ENCODE data around the gene TOP2B.

The TOP2B gene

DNA sequence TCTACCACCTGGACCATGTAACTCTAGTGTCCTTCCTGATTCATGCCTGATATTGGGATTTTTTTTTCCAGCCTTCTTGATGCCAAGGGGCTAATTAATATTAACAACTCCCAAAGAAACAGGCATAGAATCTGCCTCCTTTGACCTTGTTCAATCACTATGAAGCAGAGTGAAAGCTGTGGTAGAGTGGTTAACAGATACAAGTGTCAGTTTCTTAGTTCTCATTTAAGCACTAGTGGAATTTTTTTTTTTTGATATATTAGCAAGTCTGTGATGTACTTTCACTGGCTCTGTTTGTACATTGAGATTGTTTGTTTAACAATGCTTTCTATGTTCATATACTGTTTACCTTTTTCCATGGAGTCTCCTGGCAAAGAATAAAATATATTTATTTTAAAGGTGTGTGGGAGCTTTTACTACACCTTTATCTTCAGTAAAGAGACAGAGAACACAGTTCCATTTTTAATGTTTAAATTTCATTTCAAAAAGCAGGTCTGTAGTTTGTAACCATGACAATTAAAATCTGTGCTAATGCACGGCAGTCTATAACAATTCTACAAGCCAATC lies 67.1 kb downstream of the TOP2B start:
- TF ChIP-seq EZH2phosphoT487 (IDR thresholded peaks at IDR 0.05; ENCODE audit: low read depth): no peak
- no peak for TF ChIP-seq CTCF (IDR thresholded peaks at IDR 0.05; ENCODE audit: low read depth, low read length)

DNA sequence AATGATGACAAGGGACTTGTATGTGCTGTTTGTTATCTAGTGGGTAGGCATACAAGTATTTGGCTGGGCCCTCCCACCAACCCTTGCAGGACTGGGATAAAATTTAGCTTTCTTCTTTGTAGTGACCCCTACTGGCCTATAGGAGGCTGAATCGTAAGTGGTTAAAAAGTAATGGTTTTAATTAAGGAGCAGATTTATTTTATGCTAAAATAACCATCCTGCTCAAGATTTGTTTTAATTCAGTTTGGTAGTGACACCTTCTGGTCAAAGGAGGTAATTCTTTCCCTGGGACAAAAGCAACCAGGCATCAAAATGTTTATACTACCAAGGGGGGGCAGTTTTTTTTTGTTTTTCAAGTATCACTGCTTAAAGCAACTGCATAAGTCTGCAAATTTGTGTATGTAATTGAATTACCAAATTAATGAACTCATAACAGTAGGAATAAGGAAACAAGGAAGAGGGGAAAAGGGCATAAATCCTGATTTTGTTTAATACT lies 70.7 kb downstream of the TOP2B start:
- Histone ChIP-seq H3K9ac (ENCODE audit: low read length) (no peak overlapping the region), H3K4me3 (ENCODE audit: low read length) (no peak overlapping the region), H3K4me2 (ENCODE audit: low read length) (no peak overlapping the region), H2AFZ (ENCODE audit: low read depth, low read length) (no peak overlapping the region), H4K20me1 (ENCODE audit: insufficient read depth, low read length) (no peaks in the 10 kb centered on the region), H3K27me3 (ENCODE audit: low read depth, low read length) (no peaks in the 10 kb centered on the region), H3K4me1 (ENCODE audit: low read length) (no peaks in the 10 kb centered on the region), H3K36me3 (replicated peaks; ENCODE audit: low read depth, low read length) (peaks cover 6% of the 10 kb centered on the region), H3K9me3 (ENCODE audit: insufficient read depth, low read length) (no peaks in the 10 kb centered on the region), H3K27ac (ENCODE audit: low read length) (no peak overlapping the region), H3K79me2 (ENCODE audit: low read length) (no peaks in the 10 kb centered on the region)
- TF ChIP-seq EZH2phosphoT487 (IDR thresholded peaks at IDR 0.05; ENCODE audit: low read depth): no peak
- peak; percentile 83 for TF ChIP-seq CTCF (IDR thresholded peaks at IDR 0.05; ENCODE audit: low read depth, low read length)

More for the DNA sequence above, 67.1 kb downstream of the TOP2B start:
- no peaks in the 10 kb centered on the region for H3K4me1 ChIP-seq (ENCODE audit: low read length)
- H3K9ac ChIP-seq (ENCODE audit: low read length): no peak overlapping the region
- peaks cover 16% of the 10 kb centered on the region for H3K36me3 ChIP-seq (replicated peaks; ENCODE audit: low read depth, low read length)
- H3K27ac ChIP-seq (ENCODE audit: low read length): no peak overlapping the region
- H2AFZ ChIP-seq (ENCODE audit: low read depth, low read length): no peak overlapping the region
- H3K4me3 ChIP-seq (ENCODE audit: low read length): no peak overlapping the region
- H3K27me3 ChIP-seq (ENCODE audit: low read depth, low read length): no peaks in the 10 kb centered on the region
- H3K79me2 ChIP-seq (ENCODE audit: low read length): no peaks in the 10 kb centered on the region
- no peaks in the 10 kb centered on the region for H3K9me3 ChIP-seq (ENCODE audit: insufficient read depth, low read length)
- H3K4me2 ChIP-seq (ENCODE audit: low read length): no peak overlapping the region
- no peaks in the 10 kb centered on the region for H4K20me1 ChIP-seq (ENCODE audit: insufficient read depth, low read length)

DNA sequence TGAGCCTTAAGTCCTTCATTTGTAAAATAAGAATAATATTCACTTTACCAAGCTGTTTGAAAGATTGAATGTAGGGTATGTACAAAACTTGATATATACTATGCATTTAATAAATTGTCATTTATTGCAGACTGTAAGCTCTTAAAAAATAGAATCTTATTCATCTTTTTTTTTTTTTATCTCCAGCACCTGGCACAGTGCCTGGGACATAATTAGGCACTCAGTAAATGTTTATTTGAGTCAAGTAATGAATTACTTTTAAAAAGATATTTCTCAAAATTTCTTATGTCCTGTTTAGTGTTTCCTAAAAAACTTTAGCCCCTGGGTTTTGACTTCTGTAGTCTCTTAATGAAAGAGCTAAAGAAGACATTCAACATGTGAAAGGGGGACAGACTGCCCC lies 71.7 kb downstream of the TOP2B start:
- H3K79me2 ChIP-seq (ENCODE audit: low read length): no peaks in the 10 kb centered on the region
- no peaks in the 10 kb centered on the region for H3K36me3 ChIP-seq (replicated peaks; ENCODE audit: low read depth, low read length)
- H3K4me1 ChIP-seq (ENCODE audit: low read length): no peaks in the 10 kb centered on the region
- H3K9me3 ChIP-seq (ENCODE audit: insufficient read depth, low read length): no peaks in the 10 kb centered on the region
- H3K4me2 ChIP-seq (ENCODE audit: low read length): no peak overlapping the region
- no peaks in the 10 kb centered on the region for H4K20me1 ChIP-seq (ENCODE audit: insufficient read depth, low read length)
- no peak overlapping the region for H3K9ac ChIP-seq (ENCODE audit: low read length)
- no peak overlapping the region for H3K4me3 ChIP-seq (ENCODE audit: low read length)
- H3K27me3 ChIP-seq (ENCODE audit: low read depth, low read length): no peaks in the 10 kb centered on the region
- TF ChIP-seq CTCF (IDR thresholded peaks at IDR 0.05; ENCODE audit: low read depth, low read length) (no peak), EZH2phosphoT487 (IDR thresholded peaks at IDR 0.05; ENCODE audit: low read depth) (no peak)
- no peak overlapping the region for H2AFZ ChIP-seq (ENCODE audit: low read depth, low read length)
- no peak overlapping the region for H3K27ac ChIP-seq (ENCODE audit: low read length)

- TF ChIP-seq EZH2phosphoT487 (IDR thresholded peaks at IDR 0.05; ENCODE audit: low read depth) (no peak), CTCF (IDR thresholded peaks at IDR 0.05; ENCODE audit: low read depth, low read length) (no peak)
- H3K79me2 ChIP-seq (ENCODE audit: low read length): no peaks in the 10 kb centered on the region
- H3K4me1 ChIP-seq (ENCODE audit: low read length): no peaks in the 10 kb centered on the region
- no peak overlapping the region for H3K4me2 ChIP-seq (ENCODE audit: low read length)
- H3K9me3 ChIP-seq (ENCODE audit: insufficient read depth, low read length): no peaks in the 10 kb centered on the region
- no peak overlapping the region for H2AFZ ChIP-seq (ENCODE audit: low read depth, low read length)
- H4K20me1 ChIP-seq (ENCODE audit: insufficient read depth, low read length): no peaks in the 10 kb centered on the region
- H3K36me3 ChIP-seq (replicated peaks; ENCODE audit: low read depth, low read length): no peaks in the 10 kb centered on the region
- H3K9ac ChIP-seq (ENCODE audit: low read length): no peak overlapping the region
- H3K27ac ChIP-seq (ENCODE audit: low read length): no peak overlapping the region
- H3K4me3 ChIP-seq (ENCODE audit: low read length): no peak overlapping the region
- H3K27me3 ChIP-seq (ENCODE audit: low read depth, low read length): no peaks in the 10 kb centered on the region
Observed at GRCh38 chr3:25592510-25592968, 72.2 kb downstream of the TOP2B start.
